ENCODE data around the gene EBP.

- TF ChIP-seq CTCF (conservative IDR thresholded peaks at IDR 0.05 in 1 of 2, IDR thresholded peaks at IDR 0.05 in 1 of 2; ENCODE audit: low read depth in 1 of 2, low read length in 2 of 2) (no peak), EZH2 (IDR thresholded peaks at IDR 0.05; ENCODE audit: low read length, missing control alignments) (no peak)
Observed at GRCh38 chrX:48516285-48516684, 5.3 kb upstream of the EBP start.

All from fibroblast of lung (primary cell).